ENCODE data around the gene ESRRG. TPM values are rescaled to one million over a fixed set of nuclear protein-coding genes. Genes with fewer than 3 reads are reported as not detected.
"Not testable (repeated sequence)": the region's sequence is repeated elsewhere in the genome, so short reads cannot be mapped to it uniquely, and the experiment has no call there.

Gene ESRRG
- total and polyA plus RNA-seq, 2 of the 8 experiments (the other 6 are each of a cell fraction or from before 2014, with no cell fraction given) = 0.59 to 1.4 TPM

- H4K91ac ChIP-seq (replicated peaks; ENCODE audit: insufficient read length, low read length); H3K79me1 ChIP-seq (ENCODE audit: low read depth, low read length); H3K4me2 ChIP-seq (ENCODE audit: insufficient read depth in 1 of 2, low read depth in 2 of 2, low read length in 2 of 2); H3K18ac ChIP-seq (ENCODE audit: extremely low read depth, low read length); FAIRE-seq; H4K5ac ChIP-seq (ENCODE audit: insufficient read length, low read depth, low read length); H2AK5ac ChIP-seq (ENCODE audit: low read depth, low read length); DNase-seq (ENCODE audit: low read depth in 1 of 2, low spot score in 2 of 2); H2BK12ac ChIP-seq (ENCODE audit: low read depth, low read length); CTCF ChIA-PET (ENCODE audit: partially characterized antibody); H3K4me3 ChIP-seq (ENCODE audit: extremely low read depth in 1 of 4, insufficient read depth in 2 of 4, low read depth in 3 of 4, low read length in 4 of 4); H3K36me3 ChIP-seq (ENCODE audit: control insufficient read depth in 2 of 4, insufficient read depth in 4 of 4, low read length in 3 of 4); H3K4ac ChIP-seq (replicated peaks; ENCODE audit: insufficient read length, low read depth, low read length); H2BK5ac ChIP-seq (ENCODE audit: low read depth, low read length); H2AFZ ChIP-seq (ENCODE audit: low read length); H3K27me3 ChIP-seq (replicated peaks in 1 of 4; ENCODE audit: control insufficient read depth in 3 of 4, extremely low read depth in 1 of 4, insufficient read depth in 3 of 4, low read length in 3 of 4); H3K14ac ChIP-seq (ENCODE audit: insufficient read length); H3K23ac ChIP-seq (ENCODE audit: insufficient read length); H4K20me1 ChIP-seq (replicated peaks in 1 of 2; ENCODE audit: control insufficient read depth in 1 of 2, insufficient read depth in 2 of 2, low read length in 2 of 2); H2BK20ac ChIP-seq (ENCODE audit: low read length); H3K4me1 ChIP-seq (replicated peaks in 1 of 4; ENCODE audit: control insufficient read depth in 3 of 4, insufficient read depth in 4 of 4, low read length in 3 of 4); H2BK120ac ChIP-seq (replicated peaks; ENCODE audit: low read depth, low read length); H4K8ac ChIP-seq (ENCODE audit: extremely low read depth, insufficient read depth, low read length); H3K9ac ChIP-seq (replicated peaks in 1 of 4; ENCODE audit: extremely low read depth in 1 of 4, low read depth in 3 of 4, low read length in 3 of 4); H3K27ac ChIP-seq (ENCODE audit: low read depth, low read length); H3K56ac ChIP-seq (replicated peaks; ENCODE audit: insufficient read length, low read depth, low read length); H3K79me2 ChIP-seq (ENCODE audit: control insufficient read depth in 1 of 2, insufficient read depth in 2 of 2, low read length in 2 of 2); H3K23me2 ChIP-seq (ENCODE audit: low read depth, low read length); H3K9me3 ChIP-seq (ENCODE audit: insufficient read depth in 2 of 2, low read depth in 1 of 2, low read length in 1 of 2); POLR2A ChIA-PET (ENCODE audit: partially characterized antibody); H2BK15ac ChIP-seq (ENCODE audit: low read length): not testable (repeated sequence)
- WGBS, 2 experiments (ENCODE audit: extremely low coverage in 1 of 2, insufficient coverage in 1 of 2, insufficient read length in 1 of 2, insufficient replicate concordance in 2 of 2, low coverage in 1 of 2, low lambda C conversion rate in 2 of 2, missing lambda C conversion rate in 1 of 2) = 100% methylated on average over 2 of the region's 3 CpGs; no CpG with 5 or more reads in 1 of the 2 experiments
- TF ChIP-seq CEBPB (IDR thresholded peaks at IDR 0.05; ENCODE audit: low read depth, low read length) = 0 out of 2 replicates have a peak, but pooled peaks have one; percentile 2
Observed at GRCh38 chr1:216529851-216530250, 193.4 kb downstream of the ESRRG start.

Data from H1 (cell line).